Measurements from ENCODE around the gene KIAA1586.

The KIAA1586 gene

DNA sequence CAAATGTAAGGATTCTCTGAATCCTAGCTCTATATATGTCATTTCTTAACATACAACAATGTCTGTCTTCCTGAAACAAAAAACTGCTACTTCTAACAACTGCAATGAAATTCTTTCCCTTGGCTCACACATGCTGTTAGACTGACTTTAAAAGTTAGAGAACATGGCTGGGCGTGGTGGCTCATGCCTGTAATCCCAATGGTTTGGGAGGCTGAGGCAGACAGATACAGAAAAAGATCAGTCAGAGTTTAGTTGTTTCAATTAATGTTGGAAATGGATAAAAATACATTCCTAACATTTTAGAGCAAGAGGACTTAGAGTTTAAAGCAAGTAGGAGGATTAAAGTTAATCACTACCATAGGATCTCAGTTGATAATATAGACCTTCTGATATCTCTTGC is 28.7 kb upstream of the KIAA1586 start:
- TF ChIP-seq, protein P1, sequence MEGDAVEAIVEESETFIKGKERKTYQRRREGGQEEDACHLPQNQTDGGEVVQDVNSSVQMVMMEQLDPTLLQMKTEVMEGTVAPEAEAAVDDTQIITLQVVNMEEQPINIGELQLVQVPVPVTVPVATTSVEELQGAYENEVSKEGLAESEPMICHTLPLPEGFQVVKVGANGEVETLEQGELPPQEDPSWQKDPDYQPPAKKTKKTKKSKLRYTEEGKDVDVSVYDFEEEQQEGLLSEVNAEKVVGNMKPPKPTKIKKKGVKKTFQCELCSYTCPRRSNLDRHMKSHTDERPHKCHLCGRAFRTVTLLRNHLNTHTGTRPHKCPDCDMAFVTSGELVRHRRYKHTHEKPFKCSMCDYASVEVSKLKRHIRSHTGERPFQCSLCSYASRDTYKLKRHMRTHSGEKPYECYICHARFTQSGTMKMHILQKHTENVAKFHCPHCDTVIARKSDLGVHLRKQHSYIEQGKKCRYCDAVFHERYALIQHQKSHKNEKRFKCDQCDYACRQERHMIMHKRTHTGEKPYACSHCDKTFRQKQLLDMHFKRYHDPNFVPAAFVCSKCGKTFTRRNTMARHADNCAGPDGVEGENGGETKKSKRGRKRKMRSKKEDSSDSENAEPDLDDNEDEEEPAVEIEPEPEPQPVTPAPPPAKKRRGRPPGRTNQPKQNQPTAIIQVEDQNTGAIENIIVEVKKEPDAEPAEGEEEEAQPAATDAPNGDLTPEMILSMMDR (IDR thresholded peaks at IDR 0.05; ENCODE audit: low read depth, low read length) = no peak
- H3K4me3 ChIP-seq (ENCODE audit: low read depth, low read length) = no peak overlapping the region

DNA sequence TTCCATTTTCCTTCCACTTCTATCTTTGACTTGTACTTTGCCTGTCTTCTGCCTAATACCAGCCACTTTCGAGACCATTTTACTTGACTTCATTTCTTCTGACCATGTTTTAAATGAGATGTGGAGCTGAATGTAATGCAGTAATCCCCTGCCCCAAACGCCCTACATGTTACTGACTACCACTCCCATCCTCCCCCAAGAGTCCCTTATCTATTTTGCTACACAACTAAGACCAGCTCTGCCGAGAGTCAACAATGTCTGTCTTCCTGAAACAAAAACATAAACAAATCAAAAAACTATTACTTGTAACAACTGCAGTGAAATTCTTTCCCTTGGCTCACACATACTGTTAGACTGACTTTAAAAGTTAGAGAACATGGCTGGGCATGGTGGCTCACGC is 27.1 kb upstream of the KIAA1586 start:
- TF ChIP-seq, protein P1 (IDR thresholded peaks at IDR 0.05; ENCODE audit: low read depth, low read length) = no peak
- no peak overlapping the region for H3K4me3 ChIP-seq (ENCODE audit: low read depth, low read length)

DNA sequence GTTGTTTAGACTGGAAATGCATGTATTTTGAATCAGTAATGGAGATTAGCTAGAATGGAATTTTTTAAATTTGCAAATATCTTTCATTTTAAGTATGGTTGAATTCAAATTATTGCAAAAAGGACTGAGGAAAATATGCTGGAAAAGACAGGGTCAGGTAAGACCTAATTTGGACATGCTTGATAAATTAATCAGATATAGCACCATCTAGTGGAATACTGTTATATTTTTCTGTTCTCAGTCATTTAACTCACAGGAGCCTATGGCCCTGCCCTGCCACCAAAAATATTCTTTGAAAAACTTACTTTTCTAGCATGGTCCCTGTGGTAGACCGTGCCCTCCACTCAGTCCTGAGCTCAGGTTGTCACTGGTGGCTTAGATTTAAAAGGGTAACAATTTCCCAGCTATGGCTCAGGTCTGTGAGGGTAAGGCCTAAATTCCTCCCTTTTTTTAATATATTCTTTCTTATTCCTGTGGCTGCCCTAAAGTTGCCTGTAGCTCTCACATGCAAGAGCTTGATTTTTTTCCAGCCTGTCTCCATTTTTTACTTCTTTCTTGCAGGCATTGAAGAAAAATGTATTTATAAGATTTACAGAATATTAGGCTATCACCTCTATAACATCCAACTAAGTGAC is 25.3 kb upstream of the KIAA1586 start:
- TF ChIP-seq, protein P1 (IDR thresholded peaks at IDR 0.05; ENCODE audit: low read depth, low read length) = peak; percentile 15; the same call in 1 of the 2 replicates
- H3K4me3 ChIP-seq (ENCODE audit: low read depth, low read length) = no peak overlapping the region

DNA sequence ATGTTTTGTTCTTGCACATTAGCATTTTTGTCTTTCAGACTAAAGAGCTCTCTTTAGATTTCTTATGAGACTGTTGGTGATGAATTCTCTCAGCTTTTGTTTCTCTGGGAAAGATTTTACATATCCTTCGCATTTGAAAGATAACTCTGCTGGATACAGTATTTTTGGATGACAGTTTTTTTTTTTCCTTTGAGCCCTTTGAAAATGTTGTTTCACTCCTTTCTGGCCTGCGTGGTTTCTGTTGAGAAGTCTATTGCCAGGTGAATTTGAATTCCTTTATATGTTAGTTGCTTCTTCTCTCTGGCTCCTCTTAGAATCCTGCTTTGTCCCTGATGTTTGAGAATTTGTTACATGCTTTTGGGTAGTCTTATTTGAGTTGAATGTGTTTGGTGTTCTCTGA is 22.2 kb upstream of the KIAA1586 start:
- no peak overlapping the region for H3K4me3 ChIP-seq (ENCODE audit: low read depth, low read length)
- TF ChIP-seq, protein P1 (IDR thresholded peaks at IDR 0.05; ENCODE audit: low read depth, low read length) = no peak

DNA sequence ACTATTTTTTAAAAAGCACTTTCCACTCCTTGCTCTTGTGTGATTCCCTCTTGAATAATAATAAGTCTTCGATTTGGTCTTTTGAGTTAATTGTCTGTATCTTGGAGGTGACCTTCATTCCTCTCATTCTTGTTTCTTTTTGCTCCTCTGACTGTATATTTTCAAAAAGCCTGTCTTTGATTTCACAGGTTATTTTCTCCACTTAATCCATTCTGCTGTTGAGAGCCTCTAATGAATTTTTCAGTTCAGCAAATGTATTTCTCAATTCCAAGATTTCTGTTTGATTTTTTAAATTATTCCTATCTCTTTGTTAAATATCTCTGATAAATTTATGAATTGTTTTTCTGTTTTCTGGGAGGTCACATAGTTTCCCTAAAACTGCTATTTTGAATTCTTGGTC is 21.7 kb upstream of the KIAA1586 start:
- TF ChIP-seq, protein P1 (IDR thresholded peaks at IDR 0.05; ENCODE audit: low read depth, low read length) = no peak
- H3K4me3 ChIP-seq (ENCODE audit: low read depth, low read length) = no peak overlapping the region

DNA sequence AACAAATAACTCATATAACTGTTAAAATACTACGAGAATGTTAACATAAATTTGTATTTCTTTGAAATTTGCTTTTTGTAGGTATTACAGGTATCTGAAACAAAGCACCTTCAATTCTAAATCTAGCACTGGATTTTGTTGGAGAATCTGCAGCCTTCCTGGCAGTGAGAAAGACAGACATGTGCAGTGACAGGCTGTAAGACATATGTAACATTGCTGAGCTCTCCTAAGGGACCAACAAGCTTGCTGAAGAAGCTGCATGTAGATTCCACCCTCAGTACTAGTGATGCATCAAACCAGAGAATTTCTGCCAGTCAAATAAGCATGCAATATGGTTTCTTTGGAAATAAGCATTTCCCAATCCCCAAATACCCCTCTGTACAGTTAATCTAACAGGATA is 20.5 kb upstream of the KIAA1586 start:
- TF ChIP-seq, protein P1 (IDR thresholded peaks at IDR 0.05; ENCODE audit: low read depth, low read length) = no peak
- H3K4me3 ChIP-seq (ENCODE audit: low read depth, low read length) = no peak overlapping the region

DNA sequence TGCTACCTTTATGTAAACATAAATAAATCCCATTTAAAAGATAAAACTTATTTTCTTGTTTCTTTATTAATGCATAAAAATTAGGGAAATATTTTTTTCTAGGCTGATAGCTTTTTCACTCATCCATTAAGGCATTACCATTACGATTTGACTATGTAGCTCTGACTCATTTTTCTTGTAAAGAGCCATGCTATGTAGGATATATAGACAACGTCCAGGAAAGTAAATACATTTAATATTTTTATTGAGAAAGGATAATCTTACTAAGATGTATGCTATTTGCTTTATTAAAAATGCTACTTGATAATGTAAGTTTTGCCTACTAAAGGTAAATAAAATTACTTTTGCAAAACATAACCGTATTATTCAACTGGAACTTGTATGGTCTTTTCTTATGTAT is 19.2 kb upstream of the KIAA1586 start:
- no peak overlapping the region for H3K4me3 ChIP-seq (ENCODE audit: low read depth, low read length)
- TF ChIP-seq, protein P1 (IDR thresholded peaks at IDR 0.05; ENCODE audit: low read depth, low read length) = no peak

Measured in WI38 (cell line).